NT2/D1 (cell line): ENCODE data around the gene OPCML.

Experiments used
- SUZ12 ChIP-seq: IDR thresholded peaks from 2 replicates; pipeline ENCODE4 v1.6.1; 2011; ENCODE audit not compliant: insufficient read length, insufficient read depth; ENCODE audit errors: extremely low read depth
- YY1 ChIP-seq: IDR thresholded peaks from 2 replicates; pipeline ENCODE4 v1.6.1; 2011; ENCODE audit not compliant: insufficient read length, insufficient read depth
- ZNF274 ChIP-seq: IDR thresholded peaks from 2 replicates; pipeline ENCODE4 v1.6.1; 2011; ENCODE audit warnings: mild to moderate bottlenecking, low read depth, low read length

DNA sequence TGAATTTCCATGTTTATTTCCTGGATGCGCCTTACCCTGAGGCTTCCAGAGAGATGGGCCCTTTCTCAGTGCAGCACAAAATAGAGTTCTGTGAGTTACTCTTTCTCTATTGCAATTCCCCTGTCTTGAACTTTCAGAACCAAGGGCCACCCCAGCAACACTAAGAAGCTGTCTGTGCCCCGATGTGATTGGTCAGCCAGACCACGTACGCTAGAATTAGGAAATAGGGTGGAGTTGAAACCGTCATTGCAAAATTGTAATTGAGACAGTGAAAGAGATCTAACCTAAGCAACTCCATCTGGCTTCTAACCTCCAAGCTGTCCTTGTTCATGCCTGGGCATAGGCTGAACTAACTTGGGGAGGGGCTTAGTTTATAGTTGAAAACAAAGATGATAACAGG is 981.3 kb downstream of the OPCML start:
- TF ChIP-seq ZNF274, result no peak
- TF ChIP-seq SUZ12, result no peak
- no peak for TF ChIP-seq YY1
